Stimulated activated naive CD4-positive, alpha-beta T cell treated with Interleukin-2 at 50 U/mL for 16 hours (primary cell): ENCODE measurements around the gene ANKS3.
"Not testable (repeated sequence)": the region's sequence is repeated elsewhere in the genome, so short reads cannot be mapped to it uniquely, and the experiment has no call there.

Experiments
- DNase-seq: peaks from one replicate; lab custom pipeline; 2025; lab: John Stamatoyannopoulos, UW

ANKS3 gene

GRCh38 chr16:4753227-4753626, 19.2 kb upstream of the ANKS3 start:
- DNase-seq: no peak

DNA sequence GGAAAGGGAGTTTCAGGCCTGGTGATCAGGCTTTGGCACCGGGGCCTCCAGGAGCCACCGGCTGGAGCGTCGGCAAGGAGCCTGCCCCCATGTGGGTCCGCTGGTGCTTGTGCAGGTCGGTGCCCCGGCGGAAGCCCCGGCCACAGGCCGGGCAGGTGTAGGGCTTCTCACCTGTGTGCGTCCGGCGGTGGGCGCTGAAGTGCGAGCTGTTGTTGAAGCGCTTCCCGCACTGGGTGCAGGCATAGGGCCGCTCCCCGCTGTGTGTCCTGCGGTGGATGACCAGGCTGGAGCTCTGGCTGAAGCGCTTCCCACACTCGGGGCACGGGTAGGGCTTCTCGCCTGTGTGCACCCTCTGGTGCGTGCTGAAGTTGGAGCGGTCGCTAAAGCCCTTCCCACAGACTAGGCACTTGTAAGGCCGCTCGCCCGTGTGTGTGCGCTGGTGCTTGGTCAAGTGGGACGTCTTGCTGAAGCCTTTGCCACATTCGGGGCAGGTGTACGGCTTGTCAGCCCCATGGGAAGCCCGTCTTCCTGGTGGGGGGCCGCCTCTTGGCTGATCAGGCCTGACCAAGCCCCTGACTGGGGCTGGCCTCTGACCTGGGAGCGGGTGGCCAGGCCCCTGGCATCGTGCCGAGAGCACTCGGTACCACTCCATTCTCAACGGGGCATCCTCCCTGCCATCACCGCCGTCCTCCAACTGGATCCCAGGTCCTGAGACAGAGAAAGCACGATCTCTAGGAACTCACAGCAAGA, 18.5 kb upstream of the ANKS3 start:
- no peak for DNase-seq

DNA sequence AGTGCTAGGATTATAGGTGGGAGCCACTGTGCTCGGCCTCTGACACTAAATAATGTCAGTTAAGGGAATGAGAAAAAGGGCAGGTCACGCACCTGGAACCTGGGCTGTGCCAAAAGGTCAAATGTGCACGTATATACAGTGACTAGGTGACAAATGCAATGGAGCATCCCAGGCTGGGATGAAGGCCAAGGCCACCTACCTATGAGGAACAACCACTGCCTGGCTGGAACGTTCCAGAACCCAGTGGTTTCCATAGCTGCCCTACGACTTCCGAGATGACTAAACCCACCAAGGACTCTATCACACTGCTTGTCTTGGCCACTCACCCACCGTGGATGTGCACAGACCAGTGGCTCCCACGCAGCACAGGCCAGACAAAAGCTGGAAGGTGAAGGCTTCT, 16.8 kb upstream of the ANKS3 start:
- no peak for DNase-seq

GRCh38 chr16:4749700-4750257, 15.7 kb upstream of the ANKS3 start:
- no peak for DNase-seq

DNA sequence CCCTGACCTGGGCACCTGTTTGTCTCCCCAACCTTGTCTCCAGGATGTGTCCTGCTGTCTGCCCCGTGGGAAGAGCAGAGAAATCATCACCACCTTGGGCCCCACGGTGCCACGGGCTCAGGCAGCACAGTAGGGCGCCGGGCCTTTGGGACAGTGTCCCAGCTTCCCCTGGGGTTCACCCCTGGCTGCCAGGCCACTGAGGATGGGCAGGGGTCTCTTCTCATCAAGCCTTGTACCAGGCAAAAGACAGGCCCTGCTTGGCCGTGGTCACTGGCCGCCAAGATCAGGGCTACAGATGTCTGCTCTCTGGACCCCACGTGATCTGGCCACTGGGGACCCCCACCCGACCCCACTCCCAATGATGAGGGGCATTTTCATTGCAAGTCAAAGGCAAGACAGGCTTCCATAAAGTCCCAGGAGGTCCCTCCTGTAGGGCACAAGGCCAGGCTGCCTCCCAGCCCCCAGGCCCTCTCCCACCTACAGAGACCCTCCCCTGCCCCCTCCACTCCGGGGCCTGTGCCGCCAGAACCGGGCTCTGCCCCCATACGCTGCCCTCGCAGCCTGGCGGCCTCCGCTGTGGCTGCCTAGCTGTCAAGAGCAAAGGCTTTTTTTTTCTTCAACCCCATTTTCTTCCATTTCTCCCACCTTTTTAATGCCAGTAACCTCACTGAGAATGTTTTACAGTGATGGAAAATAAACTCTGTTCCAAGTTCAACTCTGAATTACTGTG, 14.8 kb upstream of the ANKS3 start:
- no peak for DNase-seq

DNA sequence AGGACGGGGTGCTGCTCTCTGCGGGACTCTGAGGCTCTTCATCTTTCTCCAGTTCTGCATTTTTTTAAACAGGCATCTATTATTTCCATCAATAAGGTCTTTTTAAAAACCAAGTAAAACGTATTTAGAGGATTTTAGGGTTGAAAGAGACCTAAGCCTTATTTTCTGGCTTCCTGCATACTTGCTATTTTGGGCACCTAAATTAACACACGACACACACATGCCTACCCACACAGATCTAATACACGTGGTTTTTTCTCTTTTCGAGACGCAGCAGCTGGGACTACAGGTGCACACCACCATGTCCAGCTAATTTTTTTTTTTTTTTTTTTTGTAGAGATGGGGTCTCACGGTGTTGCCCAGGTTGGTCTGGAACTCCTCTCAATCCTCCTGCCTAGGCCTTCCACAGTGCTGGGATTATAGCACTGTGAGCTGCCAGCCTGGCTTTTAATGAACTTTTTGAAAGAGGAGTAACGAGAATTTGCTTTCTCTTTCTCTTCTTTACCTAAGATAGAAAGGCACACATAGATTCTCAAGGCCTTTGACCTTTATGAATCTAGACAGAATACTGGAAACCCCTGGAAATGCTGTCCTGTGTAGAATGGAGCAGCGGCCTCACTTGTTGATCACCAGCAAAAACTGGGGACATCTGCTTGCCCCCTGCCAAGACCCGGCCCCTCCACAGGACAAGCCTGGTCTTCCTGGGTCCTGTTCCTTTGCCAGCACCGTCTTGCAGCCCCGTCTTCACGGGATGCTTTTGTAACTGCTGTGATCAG, 14.0 kb upstream of the ANKS3 start:
- no peak for DNase-seq

GRCh38 chr16:4746991-4747574, 13.0 kb upstream of the ANKS3 start:
- DNase-seq: no peak

GRCh38 chr16:4746215-4746614, 12.1 kb upstream of the ANKS3 start:
- DNase-seq: no peak

GRCh38 chr16:4745274-4745569, 11.2 kb upstream of the ANKS3 start:
- DNase-seq: no peak

DNA sequence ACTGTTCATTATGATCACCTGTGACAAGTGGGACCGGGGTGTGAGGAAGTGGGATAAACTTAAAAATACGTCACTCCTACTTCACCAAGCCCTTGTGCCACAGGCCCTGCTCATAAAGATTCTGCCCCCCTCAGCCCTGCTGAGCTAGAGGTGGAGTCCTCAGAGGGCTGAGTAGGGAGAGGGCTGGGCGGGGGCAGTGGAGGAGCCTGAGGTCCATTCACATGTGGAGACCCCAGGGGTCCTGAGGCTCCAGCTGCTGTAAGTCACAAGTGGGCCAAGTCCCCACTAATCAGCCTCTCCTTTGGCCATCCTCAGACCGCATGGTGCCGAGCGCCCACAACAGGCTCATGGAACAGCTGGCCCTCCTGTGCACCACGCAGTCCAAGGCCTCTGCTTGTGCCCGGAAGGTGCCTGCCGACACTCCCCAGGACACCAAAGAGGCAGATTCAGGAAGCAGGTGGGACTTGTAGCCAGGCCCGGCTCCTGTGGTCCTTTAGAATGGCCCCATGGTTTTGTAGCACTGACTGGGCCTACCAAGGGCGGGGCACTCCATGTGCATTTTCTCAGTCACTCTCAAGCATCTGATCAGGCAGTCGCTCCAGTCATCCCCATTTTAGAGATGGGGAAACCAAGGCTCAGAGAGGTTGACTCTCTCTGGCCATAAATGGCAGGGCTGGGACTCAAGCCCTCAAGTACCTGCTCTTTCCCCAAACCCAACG, 10.6 kb upstream of the ANKS3 start:
- no peak for DNase-seq

- no peak for DNase-seq
These were observed 9.3 kb upstream of the ANKS3 start for GRCh38 chr16:4743226-4743878.

DNA sequence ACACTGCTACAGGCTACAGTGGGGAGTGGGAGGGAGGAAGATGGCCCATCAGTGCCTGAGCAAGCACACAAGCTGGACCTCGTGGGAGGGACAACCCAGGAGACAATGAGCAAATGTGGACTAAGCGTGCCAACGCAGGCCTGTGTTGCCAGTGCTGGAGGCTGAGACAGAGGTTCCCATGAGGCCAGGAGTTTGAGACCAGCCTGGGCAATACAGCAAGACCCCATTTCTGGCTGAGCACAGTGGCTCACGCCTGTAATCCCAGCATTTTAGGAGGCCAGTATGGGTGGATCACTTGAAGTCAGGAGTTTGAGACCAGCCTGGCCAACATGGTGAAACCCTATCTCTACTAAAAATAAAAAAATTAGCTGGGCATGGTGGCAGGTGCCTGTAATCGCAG, 4.3 kb upstream of the ANKS3 start:
- DNase-seq: not testable (repeated sequence)

- DNase-seq: no peak
These were observed 3.5 kb upstream of the ANKS3 start for GRCh38 chr16:4737545-4737944.

DNA sequence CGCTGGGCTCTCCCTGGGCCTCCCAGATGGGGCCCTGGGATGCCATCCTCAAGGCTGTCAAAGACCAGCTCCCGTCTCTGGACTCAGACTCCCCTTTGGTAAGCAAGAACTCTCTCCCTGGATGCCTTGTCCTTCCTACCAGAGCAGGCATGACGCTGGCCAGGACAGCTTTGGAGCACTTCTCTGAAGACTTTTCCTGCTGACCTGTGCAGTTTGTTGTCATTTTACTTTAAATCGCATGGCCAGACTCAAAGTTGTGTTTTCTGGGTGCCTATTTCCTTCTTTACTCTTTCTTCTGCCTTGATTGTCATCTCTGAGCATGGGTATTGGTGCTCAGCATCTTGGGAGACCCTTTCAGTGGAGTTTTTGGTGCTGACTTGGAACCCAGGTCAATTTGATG, 2.5 kb upstream of the ANKS3 start:
- no peak for DNase-seq

- peak; percentile 91 for DNase-seq
These were observed 862 bp upstream of the ANKS3 start for GRCh38 chr16:4734730-4735535.

- DNase-seq: peak; percentile 38
These were observed 366 bp downstream of the ANKS3 start for GRCh38 chr16:4733747-4734062.

- DNase-seq: no peak
These were observed 794 bp downstream of the ANKS3 start for GRCh38 chr16:4733211-4733742.

DNA sequence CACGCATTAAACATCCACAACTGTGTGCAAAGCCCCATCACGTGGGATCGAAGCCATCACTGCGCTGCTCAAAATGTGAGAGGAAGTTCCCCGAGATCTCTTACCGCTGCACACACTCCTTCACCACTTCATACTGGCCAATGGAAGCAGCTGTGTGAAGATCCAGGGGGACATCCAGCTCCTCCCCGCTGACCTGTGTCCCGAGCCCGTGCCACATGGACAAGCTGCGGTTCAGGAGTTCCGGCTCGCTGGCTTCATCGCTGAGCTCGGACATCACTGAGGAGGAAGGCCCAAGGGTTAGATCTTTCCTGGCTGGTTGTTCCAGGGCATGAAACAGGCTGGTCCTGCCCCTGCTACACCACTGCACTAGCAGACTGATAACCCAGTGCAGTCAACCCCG, 4.2 kb downstream of the ANKS3 start:
- DNase-seq: no peak

DNA sequence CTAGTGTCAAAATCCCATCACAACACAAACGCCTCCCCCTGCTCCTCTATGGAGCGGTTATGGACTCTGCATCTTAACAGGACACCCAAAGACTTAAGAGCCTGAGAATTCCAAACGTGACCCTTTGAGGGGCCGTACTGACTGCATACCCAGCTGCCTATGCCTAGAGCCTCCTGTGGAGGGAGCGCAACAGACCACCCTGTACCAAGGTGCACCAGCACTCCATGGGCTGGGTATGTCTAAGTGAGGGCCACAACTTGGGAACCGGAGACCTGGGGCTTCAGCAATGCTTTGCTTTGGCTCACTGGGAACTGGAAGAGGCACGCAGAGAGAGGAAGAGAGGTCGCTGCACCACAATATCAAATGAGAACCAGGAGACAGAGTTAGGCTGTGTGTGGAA, 5.4 kb downstream of the ANKS3 start:
- no peak for DNase-seq

DNA sequence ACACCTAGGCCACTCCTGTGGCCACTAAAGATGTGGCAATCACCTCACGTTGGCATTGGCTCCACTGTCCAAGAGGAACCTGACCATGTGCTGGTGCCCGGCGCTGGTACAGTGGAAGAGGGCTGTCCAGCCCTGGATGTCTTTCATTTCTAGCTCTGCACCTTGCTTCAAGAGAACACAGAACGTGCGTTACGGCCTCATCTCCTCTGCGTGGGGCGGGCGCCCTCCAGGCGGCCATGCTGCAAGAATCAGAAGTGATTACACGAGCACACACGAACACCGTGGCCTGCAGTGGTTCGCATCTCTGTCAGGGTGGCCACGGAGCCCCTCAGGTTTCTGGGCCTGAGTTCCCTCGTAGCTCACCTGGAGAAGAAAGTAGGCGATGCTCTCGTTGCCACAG, 7.5 kb downstream of the ANKS3 start:
- no peak for DNase-seq
